Stimulated activated CD8-positive, alpha-beta memory T cell treated with anti-CD3 and anti-CD28 coated beads, Interleukin-7, amount 100 ng/mL, for 48 hours (primary cell): Measurements from ENCODE around the gene VPS37C.
"Not testable (repeated sequence)": the region's sequence is repeated elsewhere in the genome, so short reads cannot be mapped to it uniquely, and the experiment has no call there.

Source experiments
- DNase-seq, 2 donors: peaks; one replicate each; pipeline ENCODE4 v3.0.0-alpha.2; 2020; ENCODE audit warnings: low read depth in 1 of 2; ENCODE audit errors: extremely low read depth in 1 of 2

VPS37C gene

DNA sequence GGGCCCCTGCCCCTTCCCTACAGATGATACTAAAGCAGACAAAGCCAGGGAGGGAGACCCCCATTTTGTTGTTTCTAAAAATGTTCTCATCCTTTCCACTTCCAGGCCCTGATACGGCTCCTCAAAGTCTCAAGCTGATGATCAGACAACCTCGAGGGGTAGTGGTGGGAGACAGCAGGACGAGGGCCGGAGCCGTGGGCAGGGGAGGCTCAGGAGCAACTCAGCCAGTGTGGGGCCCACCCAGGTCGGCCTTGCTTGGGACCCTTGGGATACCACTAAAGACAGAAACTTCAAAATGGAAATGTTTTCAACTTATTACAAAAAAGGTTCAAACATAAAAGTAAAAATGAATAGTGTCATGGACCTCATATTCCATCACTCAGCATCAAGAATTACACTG is 15.2 kb upstream of the VPS37C start:
- DNase-seq = no peak

DNA sequence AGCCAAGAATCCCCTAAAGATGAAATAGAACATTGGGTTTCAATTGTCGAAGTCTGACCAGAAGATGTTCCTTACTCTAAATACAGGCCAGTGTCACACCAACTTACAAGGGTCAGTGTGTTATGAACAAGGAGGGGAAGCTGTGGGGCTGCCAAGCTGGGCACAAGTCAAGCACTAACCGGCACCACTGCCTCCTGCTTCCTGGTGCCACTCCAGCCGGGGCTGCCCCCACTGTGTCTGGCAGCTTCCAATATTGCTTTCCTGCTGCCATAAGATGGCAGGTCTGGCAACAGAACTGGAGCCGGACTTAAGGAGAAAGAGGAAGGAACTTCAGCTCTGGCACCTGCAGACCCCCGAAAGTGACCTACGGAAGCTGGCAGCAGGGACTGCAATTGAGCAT is 13.7 kb upstream of the VPS37C start:
- DNase-seq = no peak

DNA sequence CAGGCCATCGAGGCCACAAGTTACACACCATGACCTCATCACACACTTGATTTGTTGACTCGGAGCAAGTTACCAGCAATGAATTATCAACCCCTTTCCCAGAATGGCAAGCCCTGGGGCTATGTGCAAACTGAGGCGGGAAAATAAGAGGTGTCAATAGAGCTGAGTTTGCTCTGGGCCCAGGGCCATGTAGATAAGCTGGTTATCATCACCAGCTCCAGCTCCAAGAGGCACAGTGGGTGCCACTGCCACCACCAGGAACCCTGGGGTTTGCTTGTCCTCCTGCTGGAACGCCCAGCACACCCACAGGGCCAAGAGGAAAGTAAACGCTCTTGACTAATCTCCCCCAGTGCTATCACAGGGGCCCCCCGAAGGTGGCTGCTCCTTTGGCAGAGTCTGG is 13.0 kb upstream of the VPS37C start:
- DNase-seq = no peak

DNA sequence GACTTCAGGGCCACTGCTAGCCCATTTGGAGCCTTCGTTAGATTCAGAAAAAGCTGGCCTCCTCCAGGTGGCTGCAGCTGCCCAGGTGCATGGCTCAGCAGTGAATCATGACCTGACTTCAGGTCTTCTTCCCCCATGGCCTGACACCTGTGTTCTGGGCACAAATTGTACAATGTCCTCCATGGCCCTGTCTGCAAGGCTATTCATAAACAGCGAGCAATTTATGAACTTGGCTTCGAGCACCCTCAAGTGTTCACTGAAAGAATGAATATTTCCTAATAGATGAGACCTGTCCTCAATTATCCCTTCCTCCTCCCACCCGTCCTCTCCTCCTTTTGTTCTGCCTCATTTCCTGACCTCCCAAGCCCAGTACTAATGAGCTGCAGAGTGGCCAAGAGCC is 12.2 kb upstream of the VPS37C start:
- no peak for DNase-seq

DNA sequence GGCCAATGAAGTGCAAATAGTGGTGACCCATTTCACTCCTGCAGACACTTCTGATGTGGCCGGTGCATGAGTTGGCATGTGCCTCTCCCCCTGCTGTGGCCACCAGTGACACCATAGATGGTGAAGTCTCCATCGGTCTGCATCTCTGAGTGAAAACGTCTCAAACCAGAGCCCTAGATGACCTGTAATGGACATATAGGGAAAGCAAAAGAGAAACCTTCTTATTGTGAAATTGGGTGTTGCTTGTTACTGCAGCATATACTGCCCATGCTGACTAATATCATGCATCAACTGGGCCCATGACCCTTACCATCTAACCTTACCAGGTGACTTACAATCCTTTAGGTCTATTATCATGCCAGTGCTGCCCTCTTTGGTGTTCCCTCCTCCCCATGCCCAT is 11.7 kb upstream of the VPS37C start:
- no peak for DNase-seq

DNA sequence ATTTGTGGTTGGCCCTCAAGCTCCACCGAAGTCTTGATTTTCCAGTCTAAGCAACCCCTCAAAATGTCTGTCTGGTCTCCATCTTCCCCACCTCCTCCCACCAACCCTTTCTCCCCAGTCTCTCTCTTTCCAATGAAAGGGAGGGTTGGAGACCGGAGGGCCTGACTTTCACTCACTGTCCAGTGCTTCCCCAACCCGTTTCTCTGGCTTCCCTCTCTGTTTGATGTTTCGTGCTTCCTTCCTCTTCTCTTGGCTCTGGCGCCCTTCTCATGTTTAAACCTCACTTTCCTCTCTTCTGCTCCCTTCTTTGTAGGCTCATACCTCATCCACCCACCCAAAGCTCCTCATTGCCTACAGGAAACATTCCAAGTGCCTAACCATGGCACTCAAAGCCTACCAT is 11.1 kb upstream of the VPS37C start:
- no peak for DNase-seq

DNA sequence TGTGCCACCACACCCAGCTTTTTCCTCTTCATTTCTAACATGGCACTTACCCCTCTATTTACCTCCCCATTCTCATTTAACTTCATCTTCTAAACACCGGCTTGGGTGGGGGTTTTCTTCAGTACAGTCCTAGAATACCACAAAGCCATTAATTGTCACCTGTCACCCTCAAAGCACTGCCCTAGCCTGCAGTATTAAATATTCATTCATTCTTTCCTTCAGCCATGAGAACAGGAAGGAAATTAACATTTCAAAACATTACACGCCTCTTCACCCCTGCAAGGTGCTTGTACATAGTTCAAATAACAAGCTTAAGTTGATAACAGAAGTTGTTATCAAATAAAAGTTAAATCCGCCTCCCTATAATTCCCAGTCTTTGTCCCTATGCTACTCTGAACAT is 10.7 kb upstream of the VPS37C start:
- DNase-seq = no peak

DNA sequence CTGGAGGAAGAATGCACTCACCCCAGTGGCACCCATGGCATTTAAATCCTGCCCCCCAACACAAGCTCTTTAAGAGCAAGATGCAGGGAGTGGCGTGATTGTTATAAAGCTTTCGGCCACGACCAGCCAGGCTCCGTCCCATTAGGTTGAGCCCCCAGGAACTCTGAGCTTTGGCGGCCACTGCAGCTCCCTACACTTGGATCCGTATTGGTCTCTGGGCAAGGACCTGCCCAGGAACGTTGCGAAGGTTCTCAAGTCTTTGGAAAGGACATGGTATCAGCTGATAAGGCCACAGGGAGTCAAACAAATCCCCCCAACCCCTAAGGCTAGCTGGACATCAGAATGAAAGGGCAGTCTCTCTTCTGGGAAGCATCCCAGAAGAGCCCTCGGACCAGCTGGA is 9.3 kb upstream of the VPS37C start:
- no peak for DNase-seq

DNA sequence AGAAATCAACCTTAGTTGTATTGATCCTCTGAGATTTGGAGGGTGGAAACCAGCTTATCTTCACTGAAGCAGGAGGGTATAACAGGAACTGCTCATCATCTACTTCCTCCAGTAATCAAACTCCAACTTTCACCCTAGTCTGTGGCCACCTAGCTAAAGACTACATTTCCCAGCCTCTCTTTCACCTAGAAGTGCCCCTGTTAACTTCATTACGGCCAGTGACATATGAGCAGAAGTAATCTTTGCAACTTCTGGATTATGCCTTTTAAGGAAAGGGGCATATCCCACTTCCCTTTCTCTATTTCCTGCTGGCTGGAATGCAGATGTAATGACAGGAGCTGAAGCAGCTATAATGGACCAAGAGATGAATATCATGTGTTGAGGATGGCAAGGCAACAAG is 7.6 kb upstream of the VPS37C start:
- no peak for DNase-seq

DNA sequence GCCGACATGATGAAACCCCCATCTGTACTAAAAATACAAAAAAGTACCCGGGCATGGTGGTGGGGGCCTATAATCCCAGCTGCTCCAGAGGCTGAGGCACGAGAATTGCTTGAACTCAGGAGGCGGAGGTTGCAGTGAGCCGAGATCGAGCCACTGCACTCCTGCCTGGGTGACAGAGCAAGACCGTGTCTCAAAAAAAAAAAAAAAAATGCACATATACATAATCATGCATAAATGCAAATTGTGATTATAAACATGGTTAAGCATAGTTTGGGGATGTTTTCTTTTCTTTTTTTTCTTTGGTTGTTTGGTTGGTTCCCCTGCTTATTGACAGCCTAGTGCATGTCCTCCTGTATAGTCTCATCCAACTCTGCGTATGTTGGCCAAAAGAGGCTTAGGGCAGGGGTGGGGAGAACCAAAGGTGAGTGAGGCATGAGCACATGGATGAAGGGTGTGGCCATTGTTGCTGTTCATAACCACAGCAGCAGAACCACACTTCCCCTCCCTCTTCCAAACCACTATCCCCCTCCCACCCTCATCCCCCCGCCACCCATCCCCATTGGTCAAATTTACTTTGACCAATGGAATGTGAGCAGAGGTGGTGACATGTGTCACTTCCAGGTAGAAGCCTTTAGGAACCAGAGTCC is 6.9 kb upstream of the VPS37C start:
- no peak for DNase-seq

DNA sequence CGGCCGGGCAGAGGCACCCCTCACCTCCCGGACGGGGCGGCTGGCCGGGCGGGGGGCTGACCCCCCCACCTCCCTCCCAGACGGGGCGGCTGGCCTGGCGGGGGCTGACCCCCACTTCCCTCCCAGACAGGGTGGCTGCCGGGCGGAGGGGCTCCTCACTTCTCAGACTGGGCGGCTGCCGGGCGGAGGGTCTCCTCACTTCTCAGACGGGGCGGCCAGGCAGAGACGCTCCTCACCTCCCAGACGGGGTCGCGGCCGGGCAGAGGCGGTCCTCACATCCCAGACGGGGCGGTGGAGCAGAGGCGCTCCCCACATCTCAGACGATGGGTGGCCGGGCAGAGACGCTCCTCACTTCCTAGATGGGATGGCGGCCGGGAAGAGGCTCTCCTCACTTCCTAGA is 5.1 kb upstream of the VPS37C start:
- not testable (repeated sequence) for DNase-seq

DNA sequence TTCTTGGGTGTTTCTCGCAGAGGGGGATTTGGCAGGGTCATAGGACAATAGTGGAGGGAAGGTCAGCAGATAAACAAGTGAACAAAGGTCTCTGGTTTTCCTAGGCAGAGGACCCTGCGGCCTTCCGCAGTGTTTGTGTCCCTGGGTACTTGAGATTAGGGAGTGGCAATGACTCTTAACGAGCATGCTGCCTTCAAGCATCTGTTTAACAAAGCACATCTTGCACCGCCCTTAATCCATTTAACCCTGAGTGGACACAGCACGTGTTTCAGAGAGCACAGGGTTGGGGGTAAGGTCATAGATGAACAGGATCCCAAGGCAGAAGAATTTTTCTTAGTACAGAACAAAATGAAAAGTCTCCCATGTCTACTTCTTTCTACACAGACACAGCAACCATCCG is 4.6 kb upstream of the VPS37C start:
- not testable (repeated sequence) for DNase-seq

DNA sequence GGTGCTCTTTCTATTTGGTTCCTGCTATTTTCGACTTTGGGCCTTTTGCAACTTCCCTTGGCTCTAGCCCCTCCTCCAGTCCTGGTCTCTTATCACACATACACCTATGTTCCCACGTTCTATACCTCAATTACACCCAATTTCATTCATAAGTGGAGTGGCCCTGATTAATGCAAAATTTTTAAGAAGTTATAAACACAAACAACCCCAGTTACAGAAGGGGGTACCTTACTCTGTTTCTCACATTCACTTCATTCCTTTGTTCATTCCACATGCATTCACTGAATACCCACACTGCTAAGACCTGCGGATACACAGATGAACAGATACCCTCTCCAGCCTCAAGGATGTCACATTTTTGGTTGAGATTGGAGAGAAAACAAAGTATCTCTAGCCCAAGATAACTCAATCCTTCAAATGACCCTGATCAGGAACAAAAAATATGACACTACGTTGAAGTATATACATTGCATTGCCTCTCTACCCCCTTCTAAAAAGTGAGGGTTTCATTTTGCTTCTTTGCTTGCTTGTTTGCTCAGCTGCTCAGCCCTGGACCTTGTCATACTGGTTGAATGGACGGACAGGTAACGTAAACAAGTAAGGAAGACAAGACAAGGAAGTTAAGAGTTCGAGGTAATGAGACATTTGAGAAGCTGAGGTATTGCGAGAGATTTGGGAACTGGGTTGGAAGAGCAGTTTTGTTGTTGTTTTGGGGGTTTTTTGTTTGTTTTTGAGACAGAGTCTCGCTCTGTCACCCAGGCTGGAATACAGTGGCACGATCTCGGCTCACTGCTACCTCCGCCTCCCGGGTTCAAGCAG is 3.6 kb upstream of the VPS37C start:
- no peak for DNase-seq

DNA sequence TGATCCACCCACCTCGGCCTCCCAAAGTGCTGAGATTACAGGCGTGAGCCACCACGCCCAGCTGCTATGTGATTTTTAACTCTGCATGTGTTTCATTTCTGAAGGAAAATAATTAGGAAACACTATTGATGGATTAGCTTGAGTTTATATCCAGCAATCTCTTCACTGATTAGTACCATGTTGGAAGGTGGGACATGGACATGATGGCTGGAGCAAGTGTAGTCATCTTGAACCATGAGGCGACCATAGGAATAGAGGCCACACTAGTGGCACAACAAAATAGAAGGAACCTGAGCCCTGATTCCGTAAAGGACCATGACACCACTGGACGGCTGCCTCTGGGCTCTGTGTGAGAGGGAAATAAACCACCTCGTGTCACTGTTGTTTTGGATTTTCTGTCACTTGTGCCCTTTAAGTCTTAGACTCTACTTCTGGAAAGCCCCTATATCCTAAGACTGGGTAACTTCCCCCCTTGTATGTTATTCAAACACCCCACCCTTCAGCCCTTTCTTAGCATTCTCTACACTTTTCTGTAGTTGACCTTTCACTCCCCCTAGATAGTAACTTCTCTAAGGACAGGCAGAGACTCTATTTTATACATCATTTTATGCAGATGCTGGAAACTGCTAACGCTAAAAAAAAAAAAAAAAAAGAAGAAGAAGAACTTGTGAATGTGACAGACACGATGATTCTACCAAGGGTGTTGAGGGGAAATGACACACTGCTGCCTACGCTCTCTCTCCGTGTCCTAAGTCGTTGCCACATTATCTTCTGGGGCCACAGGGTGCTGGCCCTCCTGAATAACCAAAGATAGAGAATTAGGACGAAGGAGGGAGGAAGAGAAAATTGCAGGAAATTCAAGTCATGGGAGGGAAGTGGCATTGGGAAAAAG is 2.7 kb upstream of the VPS37C start:
- no peak for DNase-seq

DNA sequence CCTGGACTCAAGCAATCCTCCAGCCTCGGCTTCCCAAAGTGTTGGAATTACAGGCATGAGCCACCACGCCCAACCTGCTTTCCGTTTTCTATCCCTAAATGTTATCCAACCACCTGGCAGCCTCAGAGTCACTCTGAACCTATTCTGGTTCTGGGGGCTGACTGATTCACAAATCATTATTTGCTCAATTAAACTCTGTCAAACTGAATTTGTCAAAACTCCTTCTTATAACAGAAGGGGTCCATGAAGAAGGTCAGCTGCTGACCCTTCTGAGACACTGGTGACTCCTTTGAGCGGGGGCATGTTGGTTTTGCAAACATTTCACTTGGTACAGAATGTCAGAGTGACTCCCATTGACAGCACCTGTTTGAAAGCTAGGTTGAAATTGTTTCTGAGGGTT is 1.8 kb upstream of the VPS37C start:
- DNase-seq = no peak

DNA sequence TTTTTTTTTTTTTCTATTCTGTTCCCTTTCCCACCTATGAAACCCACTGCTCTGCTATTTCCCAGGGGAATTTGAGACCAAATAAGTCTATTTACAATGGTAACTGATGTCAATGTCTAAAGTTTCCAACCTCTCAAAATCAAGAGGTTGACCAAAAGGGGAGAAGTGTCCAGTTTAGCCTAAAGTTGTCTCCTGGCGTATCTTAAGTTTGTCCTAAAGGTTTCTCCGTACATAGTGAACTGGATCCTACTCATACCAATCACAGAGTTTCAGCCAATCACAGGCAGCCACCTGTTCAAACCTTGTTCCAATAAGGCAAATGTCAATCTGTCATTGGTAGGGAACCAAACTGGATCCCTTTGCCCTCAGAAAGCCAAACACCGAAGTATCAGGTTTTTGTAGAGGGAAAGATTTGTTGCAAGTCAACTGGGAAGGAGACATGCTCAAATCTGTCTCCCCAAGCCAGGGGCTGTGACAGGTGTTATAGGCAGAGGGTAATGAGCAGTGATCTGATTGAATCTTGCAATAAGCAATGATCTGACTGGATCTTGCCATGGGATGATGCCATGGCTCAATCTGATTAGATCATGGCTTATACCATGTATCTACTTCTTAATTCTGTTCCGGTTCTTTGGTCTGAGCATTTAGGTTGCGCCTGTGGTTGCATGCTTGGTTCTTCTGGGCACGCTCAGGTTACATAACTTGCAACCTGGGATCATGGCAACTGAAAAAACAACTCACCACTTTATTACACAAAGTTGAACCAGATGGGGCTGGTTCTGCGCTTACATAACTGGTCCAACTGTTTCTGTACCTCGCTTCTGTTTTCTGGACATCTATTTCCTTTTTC is 1.1 kb upstream of the VPS37C start:
- DNase-seq = no peak

DNA sequence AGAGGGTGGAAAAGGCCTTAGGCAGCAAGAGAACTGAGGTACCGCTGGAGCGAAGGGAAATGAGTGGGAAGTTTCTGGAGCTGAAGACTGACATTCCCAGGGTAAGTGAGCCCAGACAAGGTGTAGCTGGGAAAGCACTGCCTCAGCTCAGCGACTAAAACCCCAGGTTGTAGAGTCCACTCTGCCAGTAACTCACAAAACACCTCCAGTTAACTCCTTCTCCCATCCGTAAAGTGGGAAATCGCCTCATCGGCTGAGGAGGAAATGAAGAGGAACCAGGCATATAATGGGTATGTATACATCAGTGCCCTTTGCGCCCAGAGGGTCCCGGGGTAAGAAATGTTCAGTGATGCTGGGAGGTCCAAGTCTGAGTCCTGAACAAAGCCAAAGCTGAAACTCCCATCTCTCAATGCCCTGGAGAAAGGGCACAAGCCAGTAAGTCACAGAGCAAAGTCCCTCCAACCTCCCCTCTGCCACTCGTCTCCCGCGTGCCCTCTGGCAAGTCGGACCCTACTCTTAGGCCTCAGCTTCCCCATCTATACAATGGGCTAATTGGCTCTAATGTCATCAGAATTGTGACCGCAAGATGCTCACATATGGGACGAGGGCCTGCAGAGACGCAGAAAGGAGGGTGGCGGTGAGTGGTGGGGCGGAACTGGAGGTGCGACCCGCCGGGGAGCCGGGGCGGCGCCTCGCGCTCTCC is 588 bp downstream of the VPS37C start:
- DNase-seq = no peak

DNA sequence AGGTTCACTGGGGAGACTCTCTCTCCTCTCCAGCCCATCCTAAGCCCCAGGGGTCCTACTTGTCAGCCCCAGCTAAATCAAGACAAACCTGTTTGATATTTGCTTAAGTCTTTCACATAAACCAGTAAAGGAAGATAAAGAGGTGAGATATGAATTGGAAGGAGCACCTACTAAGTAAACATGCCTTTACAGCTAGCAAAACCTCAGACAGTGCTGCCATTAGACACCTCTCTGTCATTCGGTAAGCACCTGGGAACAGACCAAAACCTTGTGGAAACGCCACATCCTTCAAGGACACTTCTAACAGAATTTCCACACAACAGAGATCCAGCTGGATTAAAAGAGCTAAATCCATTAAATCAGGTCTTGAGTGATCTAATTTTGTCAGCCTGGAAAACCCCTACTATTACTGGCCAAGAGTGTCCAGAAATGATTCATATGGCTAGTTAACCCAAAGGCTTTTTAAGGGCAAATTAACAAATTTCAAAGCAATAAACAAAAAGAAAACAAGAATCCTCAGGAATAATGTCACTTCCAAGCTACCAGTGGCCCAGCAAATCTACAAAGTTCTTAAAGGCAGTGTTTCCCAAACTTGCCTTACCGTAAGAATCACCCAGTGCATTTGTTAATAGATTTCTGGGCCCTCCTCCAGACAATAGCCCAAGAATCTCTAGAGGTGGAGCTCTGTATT is 2.4 kb downstream of the VPS37C start:
- no peak for DNase-seq

DNA sequence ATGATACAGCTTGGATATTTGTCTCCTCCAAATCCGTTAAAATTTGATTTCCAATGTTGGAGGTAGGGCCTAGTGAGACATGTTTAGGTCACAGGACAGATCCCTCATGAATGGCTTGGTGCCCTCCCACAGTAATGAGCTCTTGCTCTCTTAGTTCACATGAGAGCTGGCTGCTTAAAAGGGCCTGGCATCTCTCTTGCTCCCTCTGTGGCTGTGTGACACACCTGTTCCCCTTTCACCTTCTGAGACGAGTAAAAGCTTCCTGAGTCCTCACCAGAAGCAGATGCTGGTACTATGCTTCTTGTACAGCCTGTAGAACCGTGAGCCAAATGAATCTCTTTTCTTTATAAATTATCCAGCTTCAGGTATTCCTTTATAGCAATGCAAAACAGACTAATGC is 3.5 kb downstream of the VPS37C start:
- no peak for DNase-seq

DNA sequence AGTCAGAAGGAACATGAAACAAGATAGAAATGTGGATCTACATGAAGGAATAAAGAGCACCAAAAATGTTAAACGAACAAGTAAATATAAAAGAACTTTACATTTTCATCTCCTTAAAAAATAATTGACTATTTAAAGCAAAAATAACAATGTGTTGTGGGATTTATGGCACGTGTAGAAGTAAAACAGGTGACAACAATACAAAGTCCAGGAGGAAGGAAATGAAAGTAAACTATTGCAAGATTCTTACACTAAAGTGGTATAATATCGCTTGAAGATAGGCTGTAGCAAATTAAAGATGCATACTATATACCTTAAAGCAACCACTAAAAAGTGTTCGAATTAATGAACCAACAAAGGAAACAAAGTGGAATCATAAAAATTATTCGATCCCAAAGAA is 5.5 kb downstream of the VPS37C start:
- no peak for DNase-seq
